HG03442 (cell line): ENCODE measurements around the gene HIVEP3.

Experiments used
- ATAC-seq: cut with Tn5 transposase; IDR thresholded peaks from one replicate; pipeline ENCODE4 v1.9.1; 2021; ENCODE audit warnings: mild to moderate bottlenecking, moderate library complexity; ENCODE audit not compliant: unreplicated experiment

The HIVEP3 gene

DNA sequence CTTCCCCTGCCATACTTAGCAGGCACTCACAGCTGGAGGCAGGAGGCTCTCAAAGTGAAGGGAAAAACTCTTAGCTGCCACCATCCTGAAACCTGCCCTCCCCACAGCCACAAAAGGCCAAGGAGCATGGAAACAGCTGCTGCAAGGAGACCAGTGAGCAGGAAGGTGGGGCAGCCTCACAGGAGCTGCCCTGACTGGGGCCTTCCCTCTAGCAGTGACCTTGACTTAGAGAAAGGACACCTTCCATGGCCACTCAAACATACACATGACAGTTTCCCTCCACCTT is 126.3 kb downstream of the HIVEP3 start:
- no peak for ATAC-seq

GRCh38 chr1:41791667-41792484 is 126.8 kb downstream of the HIVEP3 start:
- no peak for ATAC-seq

DNA sequence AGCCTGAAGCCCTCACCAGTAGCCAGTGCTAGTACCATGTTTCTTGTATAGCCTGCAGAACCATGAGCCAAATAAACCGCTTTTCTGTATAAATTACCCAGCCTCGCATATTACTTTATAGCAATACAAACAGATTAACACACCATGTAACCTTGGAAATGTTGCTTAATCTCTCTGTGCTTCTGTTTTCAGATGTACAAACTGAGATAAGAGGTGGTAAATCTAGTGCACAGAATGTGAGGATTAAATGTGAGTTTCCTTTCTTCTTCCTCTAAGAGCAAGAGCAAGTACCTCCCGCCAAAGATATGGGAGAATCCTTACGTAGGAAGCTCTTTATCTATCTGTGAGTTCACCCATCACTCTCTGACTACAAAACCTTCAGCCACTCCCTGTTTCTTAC is 128.4 kb downstream of the HIVEP3 start:
- no peak for ATAC-seq

- no peak for ATAC-seq
These were observed 128.9 kb downstream of the HIVEP3 start for GRCh38 chr1:41789661-41790330.

DNA sequence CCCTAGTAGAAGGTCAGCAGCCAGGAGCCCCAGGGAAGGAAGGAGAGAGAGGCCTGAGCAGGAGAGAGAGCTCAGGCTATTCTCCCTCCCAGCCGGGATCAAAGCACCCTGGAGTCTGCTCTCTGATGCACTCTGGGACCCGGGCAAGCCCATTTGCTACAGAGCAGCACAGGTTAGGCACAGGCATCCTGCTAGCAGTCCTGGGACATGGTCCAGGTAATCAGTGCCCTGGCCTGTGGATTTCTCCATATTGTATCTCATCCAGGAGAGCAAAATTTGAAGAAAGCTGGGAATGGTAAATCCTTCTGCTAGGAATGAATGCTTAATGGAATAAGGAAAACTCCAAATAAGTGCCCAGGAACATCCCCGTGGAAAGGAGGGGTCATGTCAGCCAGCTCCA is 130.3 kb downstream of the HIVEP3 start:
- no peak for ATAC-seq

GRCh38 chr1:41784531-41785274 is 134.0 kb downstream of the HIVEP3 start:
- ATAC-seq: no peak

DNA sequence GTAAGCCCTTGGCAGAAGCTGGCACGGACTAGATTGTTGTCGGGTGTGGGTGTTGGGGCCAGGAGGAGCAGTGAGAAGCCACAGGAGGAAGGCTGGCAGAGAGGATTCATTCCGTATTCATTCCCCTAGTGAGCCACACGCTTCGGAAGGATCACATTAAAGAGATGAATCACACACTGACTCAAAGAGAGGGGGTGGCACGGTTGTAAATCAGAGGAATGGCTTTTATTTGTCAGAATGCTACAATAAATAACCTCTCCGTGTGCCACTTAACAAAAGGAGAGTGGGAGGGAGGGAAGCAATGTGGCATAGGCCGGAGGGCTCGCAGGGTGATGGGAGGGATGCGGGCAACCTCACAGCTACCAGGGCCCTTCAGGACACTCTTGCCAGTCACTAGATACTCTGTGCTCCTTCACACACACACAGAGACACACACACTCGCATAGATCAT is 135.5 kb downstream of the HIVEP3 start:
- ATAC-seq: no peak

GRCh38 chr1:41780916-41781315 is 137.8 kb downstream of the HIVEP3 start:
- ATAC-seq: no peak

GRCh38 chr1:41780322-41780721 is 138.4 kb downstream of the HIVEP3 start:
- ATAC-seq: no peak

- ATAC-seq: no peak
These were observed 139.4 kb downstream of the HIVEP3 start for GRCh38 chr1:41779360-41779759.

DNA sequence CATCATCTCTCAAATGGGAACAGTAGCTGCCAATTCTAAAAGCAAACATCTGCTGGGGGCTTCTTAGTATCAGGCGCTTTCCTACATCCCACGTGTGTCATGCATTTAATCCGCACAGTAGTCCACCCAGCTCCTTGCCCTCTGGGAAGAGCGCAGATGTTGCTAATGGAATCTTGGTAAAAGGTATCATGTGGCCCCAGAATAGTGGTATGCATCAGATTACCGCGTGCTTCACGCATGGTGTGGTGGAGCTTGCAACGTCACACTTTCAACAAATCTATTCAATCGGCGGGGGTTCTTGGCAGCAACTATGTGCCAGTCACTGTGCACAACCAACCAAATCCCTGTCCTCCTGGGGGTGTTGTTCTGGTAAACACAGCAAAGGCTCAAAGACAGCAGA is 141.0 kb downstream of the HIVEP3 start:
- no peak for ATAC-seq

DNA sequence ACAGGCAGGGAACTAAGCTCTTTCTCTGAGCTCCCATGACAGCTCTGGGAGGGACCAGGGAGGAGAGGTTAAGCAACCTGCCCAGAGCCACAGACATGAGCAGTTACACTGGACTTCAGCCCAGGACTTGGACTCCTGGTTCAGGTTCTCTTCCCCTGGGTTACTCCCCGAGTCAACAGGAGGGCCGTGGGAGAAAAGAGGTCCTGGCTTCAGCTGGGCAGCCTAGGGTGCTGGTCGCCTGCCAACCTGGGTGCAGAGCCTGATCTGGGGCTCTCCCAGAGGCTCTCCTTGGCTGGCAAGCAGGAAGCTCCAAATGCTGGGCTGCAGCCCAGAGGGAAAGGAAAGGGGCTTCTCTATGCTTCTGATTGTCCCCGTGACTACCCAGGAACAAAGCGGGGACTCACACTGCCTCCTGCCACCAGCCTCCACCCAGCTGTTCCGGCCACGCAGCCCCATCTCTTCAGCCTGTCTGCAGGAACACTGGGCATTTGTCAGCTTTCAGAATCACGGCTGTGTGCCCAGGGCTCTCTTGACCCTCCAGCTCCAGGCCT is 141.8 kb downstream of the HIVEP3 start:
- no peak for ATAC-seq

DNA sequence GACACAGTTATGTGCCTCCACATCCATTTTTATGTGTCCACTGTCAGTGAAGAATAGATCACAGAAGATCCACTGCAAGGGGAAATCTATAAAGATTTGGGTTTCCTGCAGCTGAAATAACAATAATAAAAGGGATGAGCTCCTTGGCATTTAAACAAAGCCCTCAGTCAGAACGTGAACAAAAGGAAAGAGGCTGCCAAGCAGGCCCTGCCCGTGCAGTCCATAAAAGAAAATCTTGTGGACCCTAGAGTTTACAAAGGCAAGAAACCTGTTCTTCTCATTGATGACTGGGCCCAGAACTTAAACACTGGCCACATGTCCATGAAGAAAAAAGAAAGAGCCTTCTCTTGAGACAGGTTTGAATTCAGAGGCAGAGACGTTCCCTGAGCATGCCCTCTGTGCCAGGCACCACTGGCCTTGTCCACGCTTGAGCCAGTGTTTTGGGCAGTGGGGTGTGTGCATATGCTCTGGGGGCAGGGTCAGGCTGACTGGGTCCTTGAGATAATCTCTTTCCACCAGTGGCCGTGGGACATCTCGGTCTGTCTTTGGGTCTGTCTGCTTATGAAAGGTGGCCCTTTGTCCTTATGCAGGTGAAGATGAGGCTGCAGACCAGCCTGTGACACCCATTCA is 142.7 kb downstream of the HIVEP3 start:
- no peak for ATAC-seq

DNA sequence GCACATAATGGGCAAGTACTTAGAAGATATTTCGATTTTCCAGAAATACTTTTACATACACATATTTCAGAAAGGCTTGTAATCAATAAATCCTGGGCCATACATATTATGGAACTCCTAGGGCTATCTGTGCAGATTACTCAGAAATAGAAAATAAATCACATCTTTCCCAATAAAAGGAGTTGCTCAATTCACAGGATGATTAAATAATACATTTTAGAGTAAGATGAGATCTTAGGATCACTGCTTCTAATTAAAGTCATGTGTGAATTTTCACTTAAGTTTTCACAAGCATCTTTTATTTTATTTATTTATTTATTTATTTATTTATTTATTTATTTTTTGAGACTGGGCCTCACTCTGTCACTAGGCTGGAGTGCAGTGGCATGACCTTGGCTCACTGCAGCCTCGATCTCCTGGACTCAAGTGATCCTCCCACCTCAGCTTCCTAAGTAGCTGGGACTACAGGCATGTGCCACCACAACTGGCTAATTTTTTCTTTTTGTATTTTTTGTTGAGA is 144.2 kb downstream of the HIVEP3 start:
- ATAC-seq: no peak

- no peak for ATAC-seq
These were observed 144.9 kb downstream of the HIVEP3 start for GRCh38 chr1:41773842-41774241.

DNA sequence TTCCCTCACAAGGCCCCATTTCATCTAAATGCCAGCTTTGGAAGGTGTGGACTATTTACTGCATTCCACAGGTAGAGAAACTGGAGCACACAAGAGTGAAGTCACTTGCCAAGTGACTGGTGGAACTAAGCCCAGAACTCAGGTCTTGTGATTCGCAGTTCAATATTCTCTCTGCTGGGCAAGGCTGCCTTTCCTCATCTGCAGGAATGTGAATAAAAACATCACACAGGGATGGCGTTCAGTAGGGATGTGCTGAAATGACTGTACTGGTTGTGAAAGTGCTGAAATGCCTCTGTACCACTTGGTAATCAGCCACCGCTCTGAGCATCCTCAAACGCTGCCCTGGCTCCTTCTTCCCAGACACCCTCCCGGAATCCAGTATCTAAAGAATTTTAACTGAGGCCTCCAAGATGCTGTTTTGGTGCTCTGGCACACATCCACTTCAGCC is 145.6 kb downstream of the HIVEP3 start:
- ATAC-seq: no peak

GRCh38 chr1:41769068-41769467 is 149.7 kb downstream of the HIVEP3 start:
- no peak for ATAC-seq

DNA sequence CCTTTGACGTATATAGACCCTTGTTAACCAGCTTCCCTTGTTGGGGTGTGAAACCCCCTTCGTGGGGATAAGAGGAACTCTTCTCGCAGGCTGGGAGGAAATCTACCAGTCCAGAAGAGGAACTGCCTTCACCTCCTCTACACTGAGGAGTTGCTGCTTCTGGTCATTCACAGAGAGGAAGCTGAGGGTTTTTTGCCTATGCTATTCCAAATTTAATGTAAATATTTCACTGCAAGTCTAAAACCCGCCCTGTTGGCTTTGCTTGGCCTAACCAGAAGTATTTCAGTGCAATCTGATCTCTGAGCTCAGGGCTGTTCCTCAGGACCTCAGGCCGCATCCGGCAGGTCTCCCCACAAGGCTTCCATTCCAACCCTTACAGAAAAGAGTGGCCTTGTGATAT is 150.1 kb downstream of the HIVEP3 start:
- no peak for ATAC-seq

- ATAC-seq: no peak
These were observed 150.9 kb downstream of the HIVEP3 start for GRCh38 chr1:41767534-41768525.

DNA sequence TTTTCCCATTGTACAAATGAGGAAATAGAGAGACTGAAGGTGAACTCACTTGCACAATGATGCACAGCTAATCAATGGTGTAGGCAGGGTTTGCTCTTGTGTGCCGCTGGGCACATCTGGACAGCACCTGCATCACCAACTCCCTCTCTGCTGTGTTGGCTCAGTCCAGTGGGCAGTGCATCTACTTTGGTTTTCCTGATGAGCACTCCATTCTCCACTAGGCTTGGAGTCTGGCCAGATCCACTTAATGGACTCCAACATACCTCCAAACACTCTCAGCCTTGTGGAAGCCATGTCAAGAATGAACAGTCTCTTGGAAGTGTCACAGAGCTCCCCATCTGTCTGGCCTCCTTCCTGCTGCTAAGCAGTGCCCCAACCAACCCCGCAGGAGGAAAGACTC is 152.2 kb downstream of the HIVEP3 start:
- no peak for ATAC-seq
